DND-41 (cell line): ENCODE data around the gene SH2D3A.

Experiments used
- EZH2 ChIP-seq: IDR thresholded peaks from 3 replicates; pipeline ENCODE4 v1.6.1; 2012; ENCODE audit warnings: borderline replicate concordance, low read depth, mild to moderate bottlenecking, moderate library complexity, low read length, inconsistent platforms; ENCODE audit not compliant: severe bottlenecking
- TF ChIP-seq, protein P1 (sequence below): IDR thresholded peaks from 2 replicates; pipeline ENCODE4 v1.5.1; 2012; ENCODE audit warnings: borderline replicate concordance, low read length, moderate library complexity, mild to moderate bottlenecking; ENCODE audit not compliant: poor library complexity, severe bottlenecking; ENCODE audit errors: extremely low read depth

DNA sequence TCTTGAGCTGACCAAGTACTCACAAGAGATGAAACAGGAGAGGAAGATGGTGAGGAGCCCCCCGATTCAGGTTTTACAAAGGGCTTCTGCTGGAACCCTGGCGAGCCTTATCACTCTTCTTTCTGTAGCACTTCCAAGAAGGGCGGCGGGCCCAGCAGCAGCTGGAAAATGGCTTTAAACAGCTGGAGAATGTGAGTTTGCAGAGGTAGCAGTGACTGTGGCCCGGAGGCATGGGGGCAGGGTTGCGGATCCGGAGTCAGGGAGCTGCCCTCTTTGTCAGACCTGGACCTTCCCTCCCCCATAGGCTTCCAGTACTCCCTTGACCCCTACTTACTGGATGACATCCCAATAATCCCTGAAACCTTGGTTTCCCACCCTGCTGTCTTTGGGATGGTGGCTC lies 24.2 kb downstream of the SH2D3A start:
- no peak for TF ChIP-seq EZH2
- TF ChIP-seq, protein P1, sequence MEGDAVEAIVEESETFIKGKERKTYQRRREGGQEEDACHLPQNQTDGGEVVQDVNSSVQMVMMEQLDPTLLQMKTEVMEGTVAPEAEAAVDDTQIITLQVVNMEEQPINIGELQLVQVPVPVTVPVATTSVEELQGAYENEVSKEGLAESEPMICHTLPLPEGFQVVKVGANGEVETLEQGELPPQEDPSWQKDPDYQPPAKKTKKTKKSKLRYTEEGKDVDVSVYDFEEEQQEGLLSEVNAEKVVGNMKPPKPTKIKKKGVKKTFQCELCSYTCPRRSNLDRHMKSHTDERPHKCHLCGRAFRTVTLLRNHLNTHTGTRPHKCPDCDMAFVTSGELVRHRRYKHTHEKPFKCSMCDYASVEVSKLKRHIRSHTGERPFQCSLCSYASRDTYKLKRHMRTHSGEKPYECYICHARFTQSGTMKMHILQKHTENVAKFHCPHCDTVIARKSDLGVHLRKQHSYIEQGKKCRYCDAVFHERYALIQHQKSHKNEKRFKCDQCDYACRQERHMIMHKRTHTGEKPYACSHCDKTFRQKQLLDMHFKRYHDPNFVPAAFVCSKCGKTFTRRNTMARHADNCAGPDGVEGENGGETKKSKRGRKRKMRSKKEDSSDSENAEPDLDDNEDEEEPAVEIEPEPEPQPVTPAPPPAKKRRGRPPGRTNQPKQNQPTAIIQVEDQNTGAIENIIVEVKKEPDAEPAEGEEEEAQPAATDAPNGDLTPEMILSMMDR: no peak
